ENCODE results near the gene PHF19. TPM values are rescaled to one million over a fixed set of nuclear protein-coding genes. Genes with fewer than 3 reads are reported as not detected.

The PHF19 gene
- total and polyA plus RNA-seq, 10 donors: 12.6 to 53.0 (median 36.7) TPM

- Histone ChIP-seq H3K27me3 (replicated peaks in 1 of 7) (no peaks in the 10 kb centered on the region), H3K9me3 (no peaks in the 10 kb centered on the region), H3K4me1 (peaks cover 0 to 12% (median 4%) of the 10 kb centered on the region in 6 donors), H3K27ac (no peak overlapping the region), H3K4me3 (no peak overlapping the region), H3K36me3 (peaks cover 0 to 100% (median 62%) of the 10 kb centered on the region in 6 donors)
- intact Hi-C loops (cut with DNase I; ENCODE audit: low total_unique reads): no loop called here
- TF ChIP-seq POLR2AphosphoS5 (IDR thresholded peaks at IDR 0.05) (no peak), CTCF (IDR thresholded peaks at IDR 0.05 in 8 of 11, conservative IDR thresholded peaks at IDR 0.05 in 3 of 11) (no peak), POLR2A (IDR thresholded peaks at IDR 0.05) (no peak)
- DNase-seq: no peak
- WGBS, 5 donors: 93 to 98% (median 97%) methylated on average over 12 of the region's 12 CpGs
These were observed 14.5 kb downstream of the PHF19 start for GRCh38 chr9:120862452-120862851.

GRCh38 chr9:120861935-120862334 lies 15.1 kb downstream of the PHF19 start:
- Histone ChIP-seq H3K4me1 (peaks cover 0 to 15% (median 6%) of the 10 kb centered on the region in 6 donors), H3K36me3 (peaks cover 0 to 100% (median 65%) of the 10 kb centered on the region in 6 donors), H3K27me3 (replicated peaks in 1 of 7) (no peaks in the 10 kb centered on the region), H3K4me3 (no peak overlapping the region), H3K9me3 (no peaks in the 10 kb centered on the region), H3K27ac (no peak overlapping the region)
- no peak for TF ChIP-seq CTCF (IDR thresholded peaks at IDR 0.05 in 8 of 11, conservative IDR thresholded peaks at IDR 0.05 in 3 of 11)
- TF ChIP-seq POLR2AphosphoS5 (IDR thresholded peaks at IDR 0.05): no peak
- no peak for DNase-seq
- intact Hi-C loops (cut with DNase I; ENCODE audit: low total_unique reads): no loop called here
- 94 to 98% (median 97%) methylated on average over 6 of the region's 6 CpGs for WGBS, 5 donors

DNA sequence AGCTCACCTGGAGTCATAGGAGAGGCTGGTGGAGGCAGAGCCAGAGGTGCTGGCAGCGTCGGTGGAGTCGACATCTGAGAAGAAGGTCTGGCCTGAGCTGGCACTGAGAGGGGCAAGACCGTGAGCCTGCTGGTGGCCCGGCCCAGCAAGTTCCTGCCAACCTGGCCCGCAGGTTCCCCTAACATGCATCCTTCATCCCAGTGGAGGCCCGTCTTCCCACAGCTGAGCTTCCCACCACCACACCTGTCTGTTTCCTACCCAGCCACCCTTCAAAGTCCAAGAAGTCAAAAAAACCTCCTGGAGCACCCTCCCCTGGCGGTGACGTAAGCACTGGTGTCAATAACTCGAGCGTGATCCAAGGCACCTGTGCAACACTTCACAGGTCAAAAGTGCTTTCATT lies 16.9 kb downstream of the PHF19 start:
- H3K4me1 ChIP-seq: peaks cover 0 to 18% (median 7%) of the 10 kb centered on the region in 6 donors
- H3K27ac ChIP-seq: no peak overlapping the region
- H3K9me3 ChIP-seq: no peaks in the 10 kb centered on the region
- intact Hi-C loops (cut with DNase I; ENCODE audit: low total_unique reads): no loop called here
- no peak for DNase-seq
- no peak overlapping the region for H3K4me3 ChIP-seq
- TF ChIP-seq POLR2A (IDR thresholded peaks at IDR 0.05) (no peak), POLR2AphosphoS5 (IDR thresholded peaks at IDR 0.05) (no peak), CTCF (IDR thresholded peaks at IDR 0.05 in 8 of 11, conservative IDR thresholded peaks at IDR 0.05 in 3 of 11) (no peak)
- 91 to 99% (median 94%) methylated on average over 10 to 11 of the region's 11 CpGs for WGBS, 5 donors
- H3K36me3 ChIP-seq: peaks cover 0 to 100% (median 53%) of the 10 kb centered on the region in 6 donors
- no peaks in the 10 kb centered on the region for H3K27me3 ChIP-seq (replicated peaks in 1 of 7)

- no peak for DNase-seq
- no peak overlapping the region for H3K27ac ChIP-seq
- no peaks in the 10 kb centered on the region for H3K27me3 ChIP-seq (replicated peaks in 1 of 7)
- WGBS, 5 donors: 83 to 94% (median 89%) methylated on average over 6 of the region's 6 CpGs
- peaks cover 0 to 18% (median 7%) of the 10 kb centered on the region in 6 donors for H3K4me1 ChIP-seq
- intact Hi-C loops (cut with DNase I; ENCODE audit: low total_unique reads): no loop called here
- no peak for TF ChIP-seq CTCF (IDR thresholded peaks at IDR 0.05 in 8 of 11, conservative IDR thresholded peaks at IDR 0.05 in 3 of 11)
- TF ChIP-seq POLR2A (IDR thresholded peaks at IDR 0.05): no peak
- no peak for TF ChIP-seq POLR2AphosphoS5 (IDR thresholded peaks at IDR 0.05)
- no peak overlapping the region for H3K4me3 ChIP-seq
- peaks cover 0 to 100% (median 52%) of the 10 kb centered on the region in 6 donors for H3K36me3 ChIP-seq
- no peaks in the 10 kb centered on the region for H3K9me3 ChIP-seq
These were observed 17.6 kb downstream of the PHF19 start for GRCh38 chr9:120859361-120859760.

All from spleen (tissue), 11 donors.